GM06990 (cell line): ENCODE measurements around the gene LRMDA.

Source experiments
- DNase-seq: peaks from one replicate; pipeline ENCODE4 v3.0.0-alpha.2; 2011; ENCODE audit not compliant: insufficient read length; ENCODE audit errors: extremely low read depth
- H3K27me3 ChIP-seq: replicated peaks from 2 replicates; pipeline ENCODE4 v1.6.0; 2011; ENCODE audit warnings: low read length; ENCODE audit not compliant: control insufficient read depth, insufficient read depth
- H3K36me3 ChIP-seq: 2 replicates; pipeline ENCODE4 v1.5.1; 2011; ENCODE audit warnings: low read length; ENCODE audit not compliant: control insufficient read depth, insufficient read depth
- H3K4me3 ChIP-seq: replicated peaks from 2 replicates; pipeline ENCODE4 v1.5.1; 2011; ENCODE audit warnings: low read depth, mild to moderate bottlenecking, control low read depth, low read length
- CTCF ChIP-seq: IDR thresholded peaks from 2 replicates; pipeline ENCODE4 v1.5.1; 2011; ENCODE audit warnings: low read length, control low read depth, mild to moderate bottlenecking, inconsistent platforms; ENCODE audit not compliant: insufficient read depth, poor library complexity, severe bottlenecking

LRMDA gene

GRCh38 chr10:76041551-76041950 lies 610.1 kb downstream of the LRMDA start:
- H3K36me3 ChIP-seq: no peaks in the 10 kb centered on the region
- H3K4me3 ChIP-seq: no peak overlapping the region
- no peak for DNase-seq
- no peaks in the 10 kb centered on the region for H3K27me3 ChIP-seq
- TF ChIP-seq CTCF: no peak

DNA sequence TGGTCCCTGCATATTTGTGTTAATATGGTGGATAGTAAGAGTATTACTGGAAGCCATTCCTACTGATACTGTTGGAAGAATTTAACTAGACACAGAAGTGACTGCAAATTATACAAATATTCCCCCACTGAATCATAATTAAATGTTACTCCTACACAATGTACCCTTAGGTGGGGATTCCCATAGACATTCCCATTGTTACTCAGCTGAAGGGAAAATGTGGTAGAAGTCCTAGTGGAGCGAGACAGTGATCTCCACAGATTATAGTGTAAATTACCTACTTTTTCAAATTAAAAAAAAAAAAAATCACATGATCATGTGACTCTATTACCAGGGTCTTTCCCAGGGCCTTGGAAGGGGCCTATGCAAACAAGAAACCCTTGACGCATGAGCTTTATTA lies 611.8 kb downstream of the LRMDA start:
- TF ChIP-seq CTCF: no peak
- Histone ChIP-seq H3K4me3 (no peak overlapping the region), H3K27me3 (no peaks in the 10 kb centered on the region), H3K36me3 (no peaks in the 10 kb centered on the region)
- no peak for DNase-seq

DNA sequence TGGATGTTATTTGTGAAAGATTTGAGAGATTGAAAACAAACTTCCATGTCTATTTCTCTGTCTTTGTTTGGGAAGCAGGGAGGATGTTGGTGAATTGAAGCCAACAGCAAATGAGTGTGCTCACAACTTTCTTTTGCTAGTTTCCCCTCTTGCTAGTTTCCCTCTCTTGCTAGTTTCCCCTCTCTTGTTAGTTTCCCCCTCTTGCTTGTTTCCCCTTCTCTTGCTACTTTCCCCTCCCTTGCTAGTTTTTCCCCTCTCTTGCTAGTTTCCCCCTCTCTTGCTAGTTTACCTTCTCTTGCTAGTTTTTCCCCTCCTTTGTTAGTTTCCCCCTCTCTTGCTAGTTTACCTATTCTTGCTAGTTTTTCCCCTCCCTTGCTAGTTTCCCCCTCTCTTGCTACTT lies 613.3 kb downstream of the LRMDA start:
- no peak for DNase-seq
- TF ChIP-seq CTCF: no peak
- H3K4me3 ChIP-seq: no peak overlapping the region
- no peaks in the 10 kb centered on the region for H3K36me3 ChIP-seq
- H3K27me3 ChIP-seq: no peaks in the 10 kb centered on the region

DNA sequence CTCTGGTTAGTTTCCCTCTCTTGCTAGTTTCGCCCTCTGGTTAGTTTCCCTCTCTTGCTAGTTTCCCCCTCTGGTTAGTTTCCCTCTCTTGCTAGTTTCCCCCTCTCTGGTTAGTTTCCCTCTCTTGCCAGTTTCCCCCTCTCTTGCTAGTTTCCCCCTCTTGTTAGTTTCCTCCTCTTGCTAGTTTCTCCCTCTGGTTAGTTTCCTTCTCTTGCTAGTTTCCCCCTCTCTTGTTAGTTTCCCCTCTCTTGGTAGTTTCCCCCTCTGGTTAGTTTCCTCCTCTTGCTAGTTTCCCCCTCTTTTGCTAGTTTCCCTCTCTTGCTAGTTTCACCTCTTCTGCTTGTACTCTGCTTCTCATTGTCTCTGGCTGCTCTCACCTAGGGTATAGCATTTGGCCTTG lies 613.8 kb downstream of the LRMDA start:
- no peak for TF ChIP-seq CTCF
- Histone ChIP-seq H3K27me3 (no peaks in the 10 kb centered on the region), H3K36me3 (no peaks in the 10 kb centered on the region), H3K4me3 (no peak overlapping the region)
- no peak for DNase-seq

DNA sequence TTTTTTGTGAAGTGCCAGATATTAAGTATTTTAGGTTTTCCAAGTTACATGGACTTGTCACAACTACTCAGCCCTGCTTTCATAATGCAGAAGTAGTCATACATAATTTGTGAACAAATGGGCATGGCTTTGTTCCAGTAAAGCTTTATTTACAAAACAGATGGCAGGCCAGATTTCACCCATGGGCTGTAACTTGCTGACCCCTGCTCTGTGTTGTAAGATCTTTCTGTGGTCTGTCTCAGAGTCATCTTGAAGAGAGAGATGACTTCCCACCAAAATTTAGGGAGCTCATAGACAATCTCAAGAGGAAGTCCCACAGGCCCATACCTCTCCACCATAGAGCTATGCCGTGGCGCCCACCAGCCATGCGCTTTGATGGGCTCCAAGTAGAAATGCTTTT lies 616.1 kb downstream of the LRMDA start:
- DNase-seq: no peak
- Histone ChIP-seq H3K27me3 (no peaks in the 10 kb centered on the region), H3K4me3 (no peak overlapping the region), H3K36me3 (no peaks in the 10 kb centered on the region)
- no peak for TF ChIP-seq CTCF

- no peak for TF ChIP-seq CTCF
These were observed 618.3 kb downstream of the LRMDA start for GRCh38 chr10:76049581-76050290.

More at GRCh38 chr10:76049581-76050290, 618.3 kb downstream of the LRMDA start:
- no peaks in the 10 kb centered on the region for H3K36me3 ChIP-seq
- H3K4me3 ChIP-seq: no peak overlapping the region
- no peak for DNase-seq
- H3K27me3 ChIP-seq: no peaks in the 10 kb centered on the region
